ENCODE measurements around the gene CPXM1. TPM values are rescaled to one million over a fixed set of nuclear protein-coding genes. Genes with fewer than 3 reads are reported as not detected.
A peak's percentile ranks its signal among the peaks of the same experiment; 100 is the strongest.

Gene CPXM1
- total RNA-seq, 8 experiments from 2014 or later: 0.84 to 53.5 (median 17.2) TPM; not detected in 1

DNA sequence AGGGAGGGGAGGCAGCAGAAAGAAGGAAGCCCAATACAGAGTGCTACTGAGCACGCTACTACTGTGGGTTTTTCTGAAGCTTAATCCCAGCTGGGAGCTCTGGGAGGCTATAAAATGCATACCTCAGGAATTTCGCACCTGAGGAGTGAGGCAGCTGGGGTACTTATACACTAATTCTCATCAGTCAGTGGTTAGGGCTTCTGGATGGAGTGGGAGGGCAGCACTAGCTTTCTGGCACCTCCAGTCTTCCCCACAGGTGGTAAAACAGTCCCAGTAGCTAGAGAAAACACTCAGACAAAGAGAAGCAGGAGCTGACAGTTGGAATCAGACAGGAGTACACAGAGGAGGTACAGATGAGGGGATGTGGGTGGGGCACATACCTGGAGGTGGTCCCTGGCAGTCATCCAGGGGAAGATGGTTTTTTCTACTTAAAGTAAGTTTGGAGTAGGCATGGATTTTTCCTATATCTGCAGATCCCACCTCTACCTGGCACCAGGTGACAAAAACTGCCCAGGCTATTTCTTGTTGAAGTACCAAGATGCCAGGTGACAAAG, 37.8 kb downstream of the CPXM1 start:
- 0 to 60% (median 34%) methylated on average over 1 to 2 of the region's 2 CpGs; no CpG with 5 or more reads in 3 of the 10 experiments for WGBS, 10 experiments
- H3K4me1 ChIP-seq (replicated peaks in 1 of 2): no peaks in the 10 kb centered on the region
- in situ Hi-C loops (cut with MboI; ENCODE audit: low pct_unique_long_range_greater_than_20kb in 2 of 9, low sequenced_read_pairs in 9 of 9, unreplicated experiment in 9 of 9): no loop called here
- no peak overlapping the region for H3K4me3 ChIP-seq
- ATAC-seq (replicated peaks in 6 of 8): no peak
- no peak overlapping the region for H3K27ac ChIP-seq

DNA sequence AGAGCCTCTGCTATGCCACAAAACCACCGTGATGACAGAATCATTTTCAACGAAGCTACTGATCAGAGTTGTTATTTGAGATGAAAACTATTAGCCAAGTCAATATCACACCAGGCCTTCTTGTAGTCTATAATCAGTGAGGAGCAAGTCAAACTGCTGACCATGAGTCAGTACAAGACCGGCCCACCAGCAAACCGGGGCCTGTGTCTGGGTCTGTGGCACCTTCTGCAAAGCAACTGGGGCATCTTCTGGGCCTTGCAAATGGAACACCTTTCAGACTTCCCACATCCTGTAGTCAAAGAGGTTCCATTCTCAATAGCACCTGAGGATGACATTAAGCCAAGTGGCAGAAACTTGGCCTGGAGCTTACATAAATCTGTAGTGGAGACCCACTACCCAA, 38.5 kb downstream of the CPXM1 start:
- ATAC-seq (replicated peaks in 6 of 8): no peak
- Histone ChIP-seq H3K4me1 (replicated peaks in 1 of 2) (no peaks in the 10 kb centered on the region), H3K27ac (no peak overlapping the region), H3K4me3 (no peak overlapping the region)
- 20 to 100% (median 77%) methylated on average over 1 to 4 of the region's 4 CpGs; no CpG with 5 or more reads in 2 of the 10 experiments for WGBS, 10 experiments
- in situ Hi-C loops (cut with MboI; ENCODE audit: low pct_unique_long_range_greater_than_20kb in 2 of 9, low sequenced_read_pairs in 9 of 9, unreplicated experiment in 9 of 9): no loop called here

GRCh38 chr20:2760952-2761305, 39.5 kb downstream of the CPXM1 start:
- in situ Hi-C loops (cut with MboI; ENCODE audit: low pct_unique_long_range_greater_than_20kb in 2 of 9, low sequenced_read_pairs in 9 of 9, unreplicated experiment in 9 of 9): no loop called here
- WGBS, 10 experiments: 100% methylated on average over 1 to 2 of the region's 2 CpGs; no CpG with 5 or more reads in 8 of the 10 experiments
- no peak for ATAC-seq (replicated peaks in 6 of 8)
- Histone ChIP-seq H3K4me3 (no peak overlapping the region), H3K27ac (no peak overlapping the region), H3K4me1 (replicated peaks in 1 of 2) (no peaks in the 10 kb centered on the region)

- peak in 2 of 8 experiments; percentile 57 to 64 for ATAC-seq (replicated peaks in 6 of 8)
Measured at GRCh38 chr20:2760297-2760951, 40.0 kb downstream of the CPXM1 start.

GRCh38 chr20:2759603-2760296, 40.7 kb downstream of the CPXM1 start:
- in situ Hi-C loops (cut with MboI; ENCODE audit: low pct_unique_long_range_greater_than_20kb in 2 of 9, low sequenced_read_pairs in 9 of 9, unreplicated experiment in 9 of 9): no loop called here
- Histone ChIP-seq H3K4me3 (no peak overlapping the region), H3K4me1 (replicated peaks in 1 of 2) (no peaks in the 10 kb centered on the region), H3K27ac (no peak overlapping the region)
- WGBS, 10 experiments: 0 to 90% (median 44%) methylated on average over 2 to 11 of the region's 19 CpGs; no CpG with 5 or more reads in 5 of the 10 experiments
- no peak for ATAC-seq (replicated peaks in 6 of 8)

More at GRCh38 chr20:2760297-2760951, 40.0 kb downstream of the CPXM1 start:
- WGBS, 10 experiments: 43 to 100% (median 86%) methylated on average over 1 to 2 of the region's 7 CpGs; no CpG with 5 or more reads in 4 of the 10 experiments
- Histone ChIP-seq H3K4me1 (replicated peaks in 1 of 2) (no peaks in the 10 kb centered on the region), H3K4me3 (no peak overlapping the region), H3K27ac (no peak overlapping the region)
- in situ Hi-C loops (cut with MboI; ENCODE audit: low pct_unique_long_range_greater_than_20kb in 2 of 9, low sequenced_read_pairs in 9 of 9, unreplicated experiment in 9 of 9): no loop called here

GRCh38 chr20:2759143-2759542, 41.3 kb downstream of the CPXM1 start:
- in situ Hi-C loops (cut with MboI; ENCODE audit: low pct_unique_long_range_greater_than_20kb in 2 of 9, low sequenced_read_pairs in 9 of 9, unreplicated experiment in 9 of 9): no loop called here
- Histone ChIP-seq H3K27ac (no peak overlapping the region), H3K4me3 (no peak overlapping the region), H3K4me1 (replicated peaks in 1 of 2) (no peaks in the 10 kb centered on the region)
- 72 to 100% (median 78%) methylated on average over 1 to 3 of the region's 10 CpGs; no CpG with 5 or more reads in 7 of the 10 experiments for WGBS, 10 experiments
- ATAC-seq (replicated peaks in 6 of 8): no peak

GRCh38 chr20:2757969-2758368, 42.5 kb downstream of the CPXM1 start:
- in situ Hi-C loops (cut with MboI; ENCODE audit: low pct_unique_long_range_greater_than_20kb in 2 of 9, low sequenced_read_pairs in 9 of 9, unreplicated experiment in 9 of 9): no loop called here
- ATAC-seq (replicated peaks in 6 of 8): no peak
- Histone ChIP-seq H3K4me3 (no peak overlapping the region), H3K27ac (no peak overlapping the region), H3K4me1 (replicated peaks in 1 of 2) (no peaks in the 10 kb centered on the region)
- WGBS, 10 experiments: 58 to 100% (median 75%) methylated on average over 1 to 5 of the region's 5 CpGs; no CpG with 5 or more reads in 3 of the 10 experiments

DNA sequence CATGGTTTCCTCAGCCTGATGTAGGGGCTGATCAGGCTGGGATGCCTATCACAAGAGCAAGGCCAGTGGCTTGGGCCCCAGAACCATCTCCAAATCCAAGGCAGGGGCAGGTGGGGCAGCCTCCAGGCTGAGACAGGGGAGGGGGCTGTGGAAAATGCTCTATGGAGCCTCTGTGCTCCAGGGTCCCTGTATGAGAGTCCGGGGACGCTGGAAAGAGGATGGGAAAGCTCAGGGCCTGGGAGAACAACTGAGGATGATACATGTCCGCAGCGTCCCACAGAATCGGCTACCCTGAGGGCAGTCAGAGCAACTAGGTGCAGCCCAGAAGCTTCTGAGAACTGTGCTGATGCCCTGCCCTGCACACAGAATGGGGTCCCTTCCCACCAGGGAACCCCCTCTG, 43.4 kb downstream of the CPXM1 start:
- in situ Hi-C loops (cut with MboI; ENCODE audit: low pct_unique_long_range_greater_than_20kb in 2 of 9, low sequenced_read_pairs in 9 of 9, unreplicated experiment in 9 of 9): no loop called here
- no CpG with 5 or more reads among the region's 5 CpGs for WGBS, 10 experiments
- no peak overlapping the region for H3K4me3 ChIP-seq
- no peak for ATAC-seq (replicated peaks in 6 of 8)
- H3K27ac ChIP-seq: no peak overlapping the region
- no peaks in the 10 kb centered on the region for H3K4me1 ChIP-seq (replicated peaks in 1 of 2)

GRCh38 chr20:2756056-2756611, 44.3 kb downstream of the CPXM1 start:
- in situ Hi-C loops (cut with MboI; ENCODE audit: low pct_unique_long_range_greater_than_20kb in 2 of 9, low sequenced_read_pairs in 9 of 9, unreplicated experiment in 9 of 9): no loop called here
- ATAC-seq (replicated peaks in 6 of 8): peak in 7 of 8 experiments; percentile 11 to 63 (median 42)
- WGBS, 10 experiments: 0 to 83% (median 56%) methylated on average over 1 to 4 of the region's 5 CpGs; no CpG with 5 or more reads in 4 of the 10 experiments
- Histone ChIP-seq H3K27ac (no peak overlapping the region), H3K4me1 (replicated peaks in 1 of 2) (no peaks in the 10 kb centered on the region), H3K4me3 (no peak overlapping the region)

- H3K27ac ChIP-seq: no peak overlapping the region
- no CpG with 5 or more reads among the region's 18 CpGs for WGBS, 10 experiments
- no peak for ATAC-seq (replicated peaks in 6 of 8)
- H3K4me3 ChIP-seq: no peak overlapping the region
- no peaks in the 10 kb centered on the region for H3K4me1 ChIP-seq (replicated peaks in 1 of 2)
- in situ Hi-C loops (cut with MboI; ENCODE audit: low pct_unique_long_range_greater_than_20kb in 2 of 9, low sequenced_read_pairs in 9 of 9, unreplicated experiment in 9 of 9): no loop called here
Measured at GRCh38 chr20:2755451-2756055, 44.9 kb downstream of the CPXM1 start.

GRCh38 chr20:2754424-2754823, 46.0 kb downstream of the CPXM1 start:
- ATAC-seq (replicated peaks in 6 of 8): peak in 1 of 8 experiments; percentile 13
- 25 to 54% (median 38%) methylated on average over 1 to 2 of the region's 2 CpGs; no CpG with 5 or more reads in 6 of the 10 experiments for WGBS, 10 experiments
- in situ Hi-C loops (cut with MboI; ENCODE audit: low pct_unique_long_range_greater_than_20kb in 2 of 9, low sequenced_read_pairs in 9 of 9, unreplicated experiment in 9 of 9): no loop called here

GRCh38 chr20:2753461-2754040, 46.9 kb downstream of the CPXM1 start:
- H3K4me1 ChIP-seq (replicated peaks in 1 of 2): no peaks in the 10 kb centered on the region
- no peak for ATAC-seq (replicated peaks in 6 of 8)
- no peak overlapping the region for H3K4me3 ChIP-seq
- in situ Hi-C loops (cut with MboI; ENCODE audit: low pct_unique_long_range_greater_than_20kb in 2 of 9, low sequenced_read_pairs in 9 of 9, unreplicated experiment in 9 of 9): no loop called here
- H3K27ac ChIP-seq: no peak overlapping the region
- WGBS, 10 experiments: 50 to 100% (median 100%) methylated on average over 1 to 2 of the region's 6 CpGs; no CpG with 5 or more reads in 5 of the 10 experiments

More at GRCh38 chr20:2754424-2754823, 46.0 kb downstream of the CPXM1 start:
- no peak overlapping the region for H3K27ac ChIP-seq
- no peaks in the 10 kb centered on the region for H3K4me1 ChIP-seq (replicated peaks in 1 of 2)
- no peak overlapping the region for H3K4me3 ChIP-seq
